ENCODE measurements around the gene ADORA2A. TPM values are rescaled to one million over a fixed set of nuclear protein-coding genes. Genes with fewer than 3 reads are reported as not detected.

The ADORA2A gene
- total and polyA plus RNA-seq, 2 experiments from 2014 or later = 0.54 to 0.64 TPM

- no peak for DNase-seq
- H3K4me2 ChIP-seq (ENCODE audit: unreplicated experiment) = peak overlapping the region; percentile 51
- H3K9me2 ChIP-seq (ENCODE audit: insufficient read depth) = no peaks in the 10 kb centered on the region
- 82% methylated on average over 8 of the region's 8 CpGs for WGBS, 2 experiments (ENCODE audit: low coverage in 1 of 2, low lambda C conversion rate in 2 of 2, missing lambda C conversion rate in 2 of 2)
- TF ChIP-seq EZH2phosphoT487 (IDR thresholded peaks at IDR 0.05; ENCODE audit: insufficient read depth, low read depth) (no peak), EZH2 (IDR thresholded peaks at IDR 0.05; ENCODE audit: insufficient read depth, poor library complexity, severe bottlenecking) (no peak)
- H3K27me3 ChIP-seq (replicated peaks; ENCODE audit: insufficient read depth) = no peaks in the 10 kb centered on the region
- H3F3A ChIP-seq (ENCODE audit: insufficient read depth) = peaks cover 21% of the 10 kb centered on the region
- no peak overlapping the region for H3K27ac ChIP-seq
- peaks cover 29% of the 10 kb centered on the region for H3K4me1 ChIP-seq (ENCODE audit: insufficient read depth)
- peaks cover 9% of the 10 kb centered on the region; the same call in 1 of the 2 replicates for H3K79me2 ChIP-seq (ENCODE audit: insufficient read depth)
- H3K9ac ChIP-seq = no peak overlapping the region
- in situ Hi-C loops (cut with MboI) = no loop called here
- H3K4me3 ChIP-seq = no peak overlapping the region
- no peak overlapping the region for H2AFZ ChIP-seq
- H3K9me3 ChIP-seq (ENCODE audit: low read depth) = no peaks in the 10 kb centered on the region
- H4K20me1 ChIP-seq (ENCODE audit: insufficient read depth) = no peaks in the 10 kb centered on the region
- peaks cover 23% of the 10 kb centered on the region; the same call in 1 of the 2 replicates for H3K36me3 ChIP-seq (ENCODE audit: low read depth)
Measured at GRCh38 chr22:24400034-24400725, 27.2 kb upstream of the ADORA2A start.

GRCh38 chr22:24400726-24401596 is 26.4 kb upstream of the ADORA2A start:
- WGBS, 2 experiments (ENCODE audit: low coverage in 1 of 2, low lambda C conversion rate in 2 of 2, missing lambda C conversion rate in 2 of 2) = 36 to 41% methylated on average over 9 of the region's 9 CpGs
- peaks cover 29% of the 10 kb centered on the region for H3K4me1 ChIP-seq (ENCODE audit: insufficient read depth)

DNA sequence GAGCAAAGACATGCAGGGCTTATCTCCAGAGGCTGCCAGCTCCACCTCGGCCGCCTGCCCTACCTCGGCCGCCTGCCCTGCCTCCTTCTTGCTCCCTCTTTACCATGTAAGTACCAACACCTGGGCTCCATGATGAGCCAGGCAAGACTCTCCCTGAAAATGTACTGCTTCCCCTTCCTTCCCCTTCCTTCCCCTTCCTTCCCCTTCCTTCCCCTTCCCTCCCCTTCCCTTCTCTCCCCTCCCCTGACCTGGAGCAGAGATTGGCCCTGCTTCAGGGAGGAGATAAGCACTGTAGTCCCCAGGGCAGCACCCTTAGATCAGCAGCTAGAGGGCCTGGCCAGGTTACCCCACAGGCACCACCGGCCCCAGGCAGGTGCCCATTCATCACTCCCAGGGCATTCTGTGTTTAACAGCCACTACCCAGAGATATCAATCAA is 25.4 kb upstream of the ADORA2A start:
- Histone ChIP-seq H2AFZ (no peak overlapping the region), H3F3A (ENCODE audit: insufficient read depth) (peaks cover 21% of the 10 kb centered on the region), H3K27me3 (replicated peaks; ENCODE audit: insufficient read depth) (no peaks in the 10 kb centered on the region), H3K4me2 (ENCODE audit: unreplicated experiment) (no peak overlapping the region), H3K79me2 (ENCODE audit: insufficient read depth) (peaks cover 12% of the 10 kb centered on the region; the same call in 1 of the 2 replicates), H3K9ac (no peak overlapping the region), H3K9me2 (ENCODE audit: insufficient read depth) (no peaks in the 10 kb centered on the region), H3K4me1 (ENCODE audit: insufficient read depth) (peaks cover 29% of the 10 kb centered on the region), H3K9me3 (ENCODE audit: low read depth) (no peaks in the 10 kb centered on the region), H3K4me3 (no peak overlapping the region), H3K27ac (no peak overlapping the region), H4K20me1 (ENCODE audit: insufficient read depth) (no peaks in the 10 kb centered on the region), H3K36me3 (ENCODE audit: low read depth) (peaks cover 10% of the 10 kb centered on the region; the same call in 1 of the 2 replicates)
- 96 to 99% methylated on average over 5 of the region's 5 CpGs for WGBS, 2 experiments (ENCODE audit: low coverage in 1 of 2, low lambda C conversion rate in 2 of 2, missing lambda C conversion rate in 2 of 2)
- no peak for DNase-seq
- TF ChIP-seq EZH2phosphoT487 (IDR thresholded peaks at IDR 0.05; ENCODE audit: insufficient read depth, low read depth) (no peak), EZH2 (IDR thresholded peaks at IDR 0.05; ENCODE audit: insufficient read depth, poor library complexity, severe bottlenecking) (no peak)
- in situ Hi-C loops (cut with MboI) = no loop called here

More at GRCh38 chr22:24400726-24401596, 26.4 kb upstream of the ADORA2A start:
- Histone ChIP-seq H3K9ac (no peak overlapping the region), H3F3A (ENCODE audit: insufficient read depth) (peaks cover 21% of the 10 kb centered on the region), H2AFZ (no peak overlapping the region), H4K20me1 (ENCODE audit: insufficient read depth) (no peaks in the 10 kb centered on the region), H3K9me2 (ENCODE audit: insufficient read depth) (no peaks in the 10 kb centered on the region), H3K27ac (0 out of 2 replicates have a peak overlapping the region, but pooled peaks have one; percentile 19), H3K4me2 (ENCODE audit: unreplicated experiment) (peak overlapping the region; percentile 51), H3K4me3 (peak overlapping the region; percentile 26), H3K27me3 (replicated peaks; ENCODE audit: insufficient read depth) (no peaks in the 10 kb centered on the region), H3K9me3 (ENCODE audit: low read depth) (no peaks in the 10 kb centered on the region), H3K79me2 (ENCODE audit: insufficient read depth) (peaks cover 12% of the 10 kb centered on the region; the same call in 1 of the 2 replicates), H3K36me3 (ENCODE audit: low read depth) (peaks cover 20% of the 10 kb centered on the region; the same call in 1 of the 2 replicates)
- TF ChIP-seq EZH2phosphoT487 (IDR thresholded peaks at IDR 0.05; ENCODE audit: insufficient read depth, low read depth) (no peak), EZH2 (IDR thresholded peaks at IDR 0.05; ENCODE audit: insufficient read depth, poor library complexity, severe bottlenecking) (no peak)
- in situ Hi-C loops (cut with MboI) = no loop called here
- peak; percentile 61 for DNase-seq

- Histone ChIP-seq H3K4me1 (ENCODE audit: insufficient read depth) (peaks cover 29% of the 10 kb centered on the region), H3K36me3 (ENCODE audit: low read depth) (peaks cover 5% of the 10 kb centered on the region; the same call in 1 of the 2 replicates)
Measured at GRCh38 chr22:24402460-24403192, 24.8 kb upstream of the ADORA2A start.

More at GRCh38 chr22:24402460-24403192, 24.8 kb upstream of the ADORA2A start:
- H3K4me3 ChIP-seq = 0 out of 2 replicates have a peak overlapping the region, but pooled peaks have one; percentile 4
- H3K27me3 ChIP-seq (replicated peaks; ENCODE audit: insufficient read depth) = no peaks in the 10 kb centered on the region
- H3K4me2 ChIP-seq (ENCODE audit: unreplicated experiment) = peak overlapping the region; percentile 38
- no peaks in the 10 kb centered on the region for H3K9me2 ChIP-seq (ENCODE audit: insufficient read depth)
- WGBS, 2 experiments (ENCODE audit: low coverage in 1 of 2, low lambda C conversion rate in 2 of 2, missing lambda C conversion rate in 2 of 2) = 13 to 25% methylated on average over 3 of the region's 3 CpGs
- H3K9me3 ChIP-seq (ENCODE audit: low read depth) = no peaks in the 10 kb centered on the region
- peak; percentile 92 for DNase-seq
- H3K9ac ChIP-seq = no peak overlapping the region
- no peak overlapping the region for H2AFZ ChIP-seq
- H4K20me1 ChIP-seq (ENCODE audit: insufficient read depth) = no peaks in the 10 kb centered on the region
- TF ChIP-seq EZH2 (IDR thresholded peaks at IDR 0.05; ENCODE audit: insufficient read depth, poor library complexity, severe bottlenecking) (no peak), EZH2phosphoT487 (IDR thresholded peaks at IDR 0.05; ENCODE audit: insufficient read depth, low read depth) (no peak)
- H3F3A ChIP-seq (ENCODE audit: insufficient read depth) = peaks cover 21% of the 10 kb centered on the region
- in situ Hi-C loops (cut with MboI) = no loop called here
- no peak overlapping the region for H3K27ac ChIP-seq
- H3K79me2 ChIP-seq (ENCODE audit: insufficient read depth) = peaks cover 12% of the 10 kb centered on the region; the same call in 1 of the 2 replicates
